GM21717 (cell line): Measurements from ENCODE around the gene RBM3.

Experiments
- ATAC-seq: cut with Tn5 transposase; IDR thresholded peaks from one replicate; pipeline ENCODE4 v1.9.1; 2021; ENCODE audit warnings: mild to moderate bottlenecking, moderate library complexity; ENCODE audit not compliant: unreplicated experiment

Gene RBM3

GRCh38 chrX:48576108-48576507 lies 1.8 kb downstream of the RBM3 start:
- ATAC-seq = no peak

- no peak for ATAC-seq
Measured at GRCh38 chrX:48578661-48579128, 4.4 kb downstream of the RBM3 start.

DNA sequence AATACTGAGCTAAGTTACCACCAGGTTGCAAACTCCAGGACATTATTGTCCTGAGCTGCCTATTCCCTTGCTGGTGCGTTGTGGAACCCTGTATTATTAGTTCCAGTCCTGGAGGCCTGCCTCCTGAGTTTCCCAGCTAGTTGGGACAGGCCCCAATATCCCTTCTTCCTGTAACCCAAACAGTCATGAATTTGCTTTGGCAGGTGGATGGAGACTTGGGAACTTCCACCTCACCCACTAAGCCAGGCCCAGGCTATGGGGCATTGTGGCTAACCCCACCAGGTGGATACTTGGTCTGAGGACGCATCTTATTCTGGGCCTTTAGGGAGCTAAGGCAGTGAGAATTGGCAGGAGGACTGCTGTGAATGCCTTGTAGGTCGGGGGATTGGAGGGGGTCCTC lies 5.0 kb downstream of the RBM3 start:
- no peak for ATAC-seq

DNA sequence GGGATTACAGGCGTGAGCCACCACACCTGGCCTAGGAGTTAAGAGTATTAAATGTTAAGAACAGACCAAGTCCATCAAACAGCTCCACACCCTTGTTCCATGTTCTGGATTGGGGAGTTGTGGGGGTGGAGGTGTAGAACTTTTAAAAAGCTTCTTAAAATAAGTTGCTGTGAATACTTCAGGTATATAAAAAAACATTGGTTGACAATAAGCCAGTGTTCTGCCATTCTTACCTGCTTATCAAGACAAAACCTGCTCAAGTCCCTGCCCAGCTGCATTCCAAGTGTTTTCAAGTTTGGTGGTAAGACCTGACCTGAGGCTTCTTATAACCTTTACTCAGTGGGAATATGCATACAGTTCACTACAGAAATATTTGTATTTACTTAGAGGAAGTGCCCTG lies 6.4 kb downstream of the RBM3 start:
- ATAC-seq = no peak

DNA sequence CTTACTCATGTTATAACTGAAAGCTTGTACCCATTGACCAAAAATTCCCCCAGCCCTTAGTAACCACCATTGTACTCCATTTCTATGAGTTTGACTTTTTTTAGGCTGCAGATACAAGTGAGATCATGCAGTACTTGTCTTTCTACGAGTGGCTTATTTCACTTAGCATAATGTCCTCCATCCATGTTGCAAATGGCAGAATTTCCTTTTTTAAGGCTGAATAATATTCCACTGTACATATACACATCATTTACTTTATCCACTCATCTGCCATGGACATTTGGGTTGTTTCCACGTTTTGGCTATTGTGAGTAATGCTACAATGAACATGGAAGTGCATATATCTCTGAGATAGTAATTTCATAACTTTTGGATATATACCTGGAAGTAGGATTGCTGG lies 10.4 kb downstream of the RBM3 start:
- ATAC-seq = no peak

DNA sequence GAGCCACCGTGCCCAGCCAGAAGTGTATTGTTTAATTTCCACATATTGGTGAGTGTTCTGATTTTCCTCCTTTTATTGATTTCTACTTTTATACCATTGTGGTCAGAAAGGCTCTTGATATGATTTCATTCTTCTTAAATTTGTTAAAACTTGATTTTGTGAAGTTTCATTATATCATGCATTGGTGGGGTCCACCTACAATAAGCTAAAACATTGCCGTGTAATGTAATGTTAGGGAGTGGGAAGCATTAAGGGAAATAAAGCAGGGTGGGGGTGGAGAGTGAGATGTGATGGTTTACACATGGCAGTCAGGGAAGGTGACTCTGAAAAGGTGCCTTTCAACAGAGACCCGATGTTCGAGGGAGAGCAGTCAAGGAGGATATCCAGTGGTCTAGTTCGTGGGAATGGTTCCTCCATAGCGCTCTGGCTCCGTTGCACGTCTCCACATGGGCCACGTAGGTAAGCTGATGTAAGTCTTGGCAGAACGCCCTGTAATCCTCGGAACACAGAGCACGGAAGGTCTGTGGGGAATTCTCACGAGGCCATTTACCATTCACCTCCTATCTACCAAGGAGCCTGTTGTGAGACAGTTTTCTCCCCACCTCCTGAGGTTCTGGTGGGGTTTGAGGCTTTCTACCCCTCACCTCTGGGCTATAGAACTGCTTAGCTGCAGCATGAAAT lies 15.3 kb downstream of the RBM3 start:
- ATAC-seq = no peak

DNA sequence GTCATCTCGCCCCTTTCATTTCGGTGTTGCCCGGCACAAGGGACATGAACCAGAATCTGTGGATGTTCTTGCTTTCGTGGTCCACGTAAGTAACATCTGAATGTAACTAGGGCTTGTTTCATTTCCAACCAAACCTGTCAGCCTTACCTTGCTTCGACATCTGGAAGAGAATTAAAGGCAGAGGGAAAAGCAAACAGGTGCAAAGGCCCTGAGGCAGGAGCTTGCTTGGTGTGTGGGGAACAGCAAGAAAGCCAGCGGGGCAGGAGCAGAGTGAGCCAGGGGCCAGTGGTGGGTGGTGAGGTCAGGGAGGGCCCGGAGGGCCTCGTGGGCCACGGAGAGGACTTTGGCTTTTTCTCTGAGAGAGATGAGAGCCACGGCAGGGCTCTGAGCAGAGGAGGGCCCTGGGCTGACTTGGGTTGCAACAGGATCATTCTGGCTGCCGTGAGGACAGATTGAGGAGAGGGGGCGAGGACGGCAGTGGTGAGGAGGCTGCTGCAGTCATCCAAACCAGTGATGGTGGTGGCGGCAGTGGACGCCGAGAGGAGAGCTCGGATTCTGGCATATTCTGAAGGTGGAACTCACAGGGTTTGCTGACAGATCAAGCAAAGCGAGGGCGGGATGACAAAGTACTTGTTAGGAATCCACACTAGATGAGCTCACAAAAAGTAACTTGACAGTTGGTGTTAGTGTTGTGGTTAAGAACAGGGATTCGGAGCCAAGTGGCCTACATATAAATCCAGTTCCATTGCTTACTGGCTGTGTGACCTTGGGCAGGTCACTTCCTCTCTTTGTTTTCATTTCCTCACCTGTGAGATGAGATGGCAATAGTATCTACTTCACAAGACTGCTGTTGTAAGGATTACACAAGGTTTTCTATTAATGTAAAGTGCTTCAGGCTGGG lies 16.2 kb downstream of the RBM3 start:
- no peak for ATAC-seq

DNA sequence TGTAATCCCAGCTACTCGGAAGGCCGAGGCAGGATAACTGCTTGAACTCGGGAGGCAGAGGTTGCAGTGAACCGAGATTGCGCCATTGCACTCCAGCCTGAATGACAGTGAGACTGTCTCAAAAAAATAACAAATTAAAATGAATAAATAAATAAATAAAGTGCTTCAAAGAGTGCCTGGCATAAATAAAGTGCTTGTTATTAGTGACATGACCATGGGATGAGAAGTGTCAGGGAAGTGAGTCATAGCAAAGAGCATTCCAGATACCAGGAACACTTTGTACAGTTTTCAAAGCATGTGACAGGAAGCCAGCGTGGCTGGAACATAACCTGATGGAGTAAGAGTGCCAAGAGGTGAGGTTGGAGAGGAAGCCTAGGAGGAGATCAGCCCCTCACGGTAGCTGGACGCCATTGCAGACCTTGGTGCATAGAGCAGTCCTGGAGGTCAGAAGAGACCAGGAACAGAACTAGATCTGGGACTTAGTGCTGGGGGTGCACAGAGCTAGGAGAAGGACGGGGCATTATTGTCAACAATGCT lies 17.0 kb downstream of the RBM3 start:
- ATAC-seq = no peak

- ATAC-seq = no peak
Measured at GRCh38 chrX:48592971-48593370, 18.7 kb downstream of the RBM3 start.

DNA sequence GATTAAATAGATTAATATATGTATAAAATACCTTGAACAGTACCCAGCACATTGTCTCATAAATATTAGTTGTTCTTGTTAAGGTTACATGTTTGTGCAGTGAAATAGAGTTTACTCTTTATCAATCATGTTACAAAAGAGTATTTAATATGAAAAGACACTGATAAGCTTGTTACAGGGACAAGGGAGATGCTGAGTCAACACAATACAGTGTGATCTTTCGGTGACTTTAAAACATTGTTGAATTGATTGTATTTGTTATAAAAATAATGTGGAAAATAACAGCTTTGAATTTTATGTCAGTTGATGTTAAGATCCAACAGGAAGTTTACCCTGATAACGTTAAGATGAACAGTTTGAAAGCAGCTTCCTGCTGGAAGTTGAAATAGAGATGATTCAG lies 21.6 kb downstream of the RBM3 start:
- ATAC-seq = no peak

- peak; percentile 65 for ATAC-seq
Measured at GRCh38 chrX:48597353-48598264, 23.3 kb downstream of the RBM3 start, which contains the start of gene WDR13. WDR13 (plus strand) TSS chrX:48597492; CDS start chrX:48597997, 505 bp downstream.

DNA sequence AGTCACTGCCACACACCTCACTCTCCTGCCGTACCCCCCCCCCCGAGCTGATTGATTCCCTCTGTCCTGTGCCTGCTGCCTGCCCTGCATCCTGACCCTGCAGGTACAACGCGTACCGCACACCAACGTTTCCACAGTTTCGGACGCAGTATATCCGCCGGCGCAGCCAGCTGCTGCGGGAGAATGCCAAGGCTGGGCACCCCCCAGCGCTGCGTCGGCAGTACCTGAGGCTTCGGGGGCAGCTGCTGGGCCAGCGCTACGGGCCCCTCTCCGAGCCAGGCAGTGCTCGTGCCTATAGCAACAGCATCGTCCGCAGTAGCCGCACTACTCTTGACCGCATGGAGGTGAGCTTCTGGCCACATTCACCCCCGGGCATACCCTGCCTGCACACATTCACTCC lies 24.3 kb downstream of the RBM3 start:
- ATAC-seq = no peak

DNA sequence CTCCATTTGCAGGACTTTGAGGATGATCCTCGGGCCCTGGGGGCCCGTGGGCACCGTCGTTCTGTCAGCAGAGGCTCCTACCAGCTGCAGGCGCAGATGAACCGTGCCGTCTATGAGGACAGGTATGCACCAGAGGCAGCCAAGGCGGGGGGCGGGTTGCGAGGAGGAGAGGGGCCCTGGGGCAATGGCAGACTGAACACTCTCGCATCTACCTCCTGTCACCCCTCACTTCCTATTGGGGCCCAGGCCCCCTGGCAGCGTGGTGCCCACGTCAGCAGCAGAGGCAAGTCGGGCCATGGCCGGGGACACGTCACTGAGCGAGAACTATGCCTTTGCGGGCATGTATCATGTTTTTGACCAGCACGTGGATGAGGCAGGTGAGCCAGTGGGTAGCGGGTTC lies 25.1 kb downstream of the RBM3 start:
- no peak for ATAC-seq

DNA sequence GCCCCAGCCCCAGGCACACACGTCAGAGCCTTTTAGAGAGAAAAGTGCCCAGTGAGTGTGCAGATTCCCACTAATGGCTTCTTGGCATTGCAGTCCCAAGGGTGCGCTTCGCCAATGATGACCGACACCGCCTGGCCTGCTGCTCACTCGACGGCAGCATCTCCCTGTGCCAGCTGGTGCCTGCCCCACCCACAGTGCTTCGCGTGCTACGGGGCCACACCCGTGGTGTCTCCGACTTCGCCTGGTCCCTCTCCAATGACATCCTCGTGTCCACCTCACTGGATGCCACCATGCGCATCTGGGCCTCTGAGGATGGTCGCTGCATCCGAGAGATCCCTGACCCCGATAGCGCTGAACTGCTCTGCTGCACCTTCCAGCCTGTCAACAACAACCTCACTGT lies 25.9 kb downstream of the RBM3 start:
- no peak for ATAC-seq

- no peak for ATAC-seq
Measured at GRCh38 chrX:48601741-48602394, 27.6 kb downstream of the RBM3 start.

DNA sequence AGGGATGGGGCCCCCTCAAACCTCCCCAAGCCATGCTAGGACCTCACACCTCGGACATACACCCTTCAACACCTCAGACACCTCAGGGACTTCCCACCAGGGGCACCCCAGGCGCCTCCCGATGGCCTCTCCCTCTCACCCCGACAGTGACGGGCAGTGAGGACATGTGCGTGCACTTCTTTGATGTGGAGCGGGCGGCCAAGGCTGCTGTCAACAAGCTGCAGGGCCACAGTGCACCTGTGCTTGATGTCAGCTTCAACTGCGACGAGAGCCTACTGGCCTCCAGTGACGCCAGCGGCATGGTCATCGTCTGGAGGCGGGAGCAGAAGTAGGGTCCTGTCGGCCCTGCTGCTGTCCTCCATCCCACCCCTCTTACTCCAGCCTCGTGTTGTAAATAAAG lies 30.4 kb downstream of the RBM3 start:
- ATAC-seq = no peak

GRCh38 chrX:48606091-48606490 lies 31.8 kb downstream of the RBM3 start:
- no peak for ATAC-seq

GRCh38 chrX:48611703-48612102 lies 37.4 kb downstream of the RBM3 start:
- ATAC-seq = no peak

GRCh38 chrX:48613502-48614160 lies 39.3 kb downstream of the RBM3 start:
- ATAC-seq = no peak

- no peak for ATAC-seq
Measured at GRCh38 chrX:48616576-48616975, 42.3 kb downstream of the RBM3 start.
